HepG2 (cell line): ENCODE measurements around the gene POLR3H.
"Not testable (repeated sequence)": the region's sequence is repeated elsewhere in the genome, so short reads cannot be mapped to it uniquely, and the experiment has no call there.

Experiments
- CTCF ChIP-seq: sonication (generic); formaldehyde crosslinking; IDR thresholded peaks from 2 replicates; pipeline ENCODE4 v1.5.0; 2020; ENCODE audit warnings: mild to moderate bottlenecking, missing genetic modification reagents, moderate library complexity
- E2F1 ChIP-seq: sonication (generic); formaldehyde crosslinking; IDR thresholded peaks from 2 replicates; pipeline ENCODE4 v1.5.0; 2020; ENCODE audit warnings: missing genetic modification reagents
- E2F5 ChIP-seq: sonication (generic); formaldehyde crosslinking; conservative IDR thresholded peaks from 2 replicates; pipeline ENCODE4 v1.4.0; 2020; ENCODE audit warnings: missing genetic modification reagents
- FOXJ3 ChIP-seq: sonication (generic); formaldehyde crosslinking; IDR thresholded peaks from 2 replicates; pipeline ENCODE4 v1.4.0; 2020; ENCODE audit warnings: missing genetic modification reagents, mild to moderate bottlenecking, borderline replicate concordance
- HNRNPH1 ChIP-seq: fragments of 200-400 bp; formaldehyde crosslinking; optimal IDR thresholded peaks from 2 replicates; pipeline ENCODE3; 2017; ENCODE audit warnings: mild to moderate bottlenecking, low read depth, low read length
- MTA3 ChIP-seq: sonication (generic); formaldehyde crosslinking; IDR thresholded peaks from 2 replicates; pipeline ENCODE4 v1.4.0; 2020; ENCODE audit warnings: missing genetic modification reagents
- TEF ChIP-seq: sonication (generic); formaldehyde crosslinking; IDR thresholded peaks from 2 replicates; pipeline ENCODE4 v1.5.0; 2020; ENCODE audit warnings: missing genetic modification reagents
- ZBTB20 ChIP-seq: sonication (generic); formaldehyde crosslinking; IDR thresholded peaks from 2 replicates; pipeline ENCODE4 v1.8.1; 2023; ENCODE audit warnings: missing genetic modification reagents, low read depth, mild to moderate bottlenecking, borderline replicate concordance

- TF ChIP-seq E2F1; TEF (CRISPR knock-in tag); CTCF; ZBTB20 (CRISPR knock-in tag); HNRNPH1; MTA3 (CRISPR knock-in tag); FOXJ3 (CRISPR knock-in tag); E2F5 (CRISPR knock-in tag): not testable (repeated sequence)
Observed at GRCh38 chr22:41593336-41593960, 49.2 kb upstream of the POLR3H start.
